ENCODE measurements around the gene GPX2. TPM values are rescaled to one million over a fixed set of nuclear protein-coding genes. Genes with fewer than 3 reads are reported as not detected.

GPX2 gene
- total and polyA plus RNA-seq, 2 experiments from 2014 or later, result not detected

DNA sequence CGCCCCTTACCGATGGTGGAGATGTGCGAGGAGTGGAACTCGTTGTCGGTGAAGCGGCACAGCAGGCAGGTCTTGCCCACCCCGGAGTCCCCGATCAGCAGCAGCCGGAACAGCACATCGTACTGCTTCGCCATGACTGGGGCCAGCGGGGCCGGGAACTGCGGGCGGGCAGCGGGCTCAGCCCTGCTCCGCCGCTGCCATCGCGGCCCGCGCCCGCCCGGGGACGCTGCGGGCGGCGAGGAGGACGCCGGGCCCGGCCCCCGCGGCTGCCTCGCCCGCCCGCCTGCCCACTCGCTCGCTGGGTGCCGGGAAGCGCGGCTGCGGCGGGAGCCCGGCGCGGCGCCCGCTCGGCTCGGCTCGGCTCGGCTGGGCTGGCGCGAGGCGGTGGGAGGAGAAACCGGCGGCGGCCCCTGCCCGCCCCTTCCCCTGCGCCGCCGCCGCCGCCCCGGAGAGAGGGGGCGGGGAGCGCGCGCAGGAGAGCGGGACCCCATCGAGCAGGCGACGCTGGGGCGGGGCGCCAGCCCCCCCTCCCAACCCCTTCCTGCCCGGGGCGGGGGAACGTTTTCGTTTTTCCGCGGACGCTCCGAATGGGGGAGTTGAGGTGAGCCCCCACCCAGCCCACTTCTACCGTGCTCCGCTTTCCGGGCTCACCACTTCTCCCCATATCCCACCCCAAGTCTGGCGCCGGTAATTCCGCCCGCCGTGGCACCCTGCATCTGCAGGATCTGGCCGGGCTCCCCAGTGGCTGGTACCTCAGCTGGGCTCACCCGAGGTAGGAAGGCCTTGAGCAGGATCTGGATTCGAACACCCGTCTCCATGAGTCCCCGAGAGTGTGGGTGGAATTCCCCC, 29.6 kb upstream of the GPX2 start, which contains the start of gene RAB15:
Gene RAB15, minus strand, starts transcription at position 394 of the 849 bp plus-strand sequence. Its CDS starts 260 bp downstream, at position 134.
- no peak for TF ChIP-seq CTCF (IDR thresholded peaks at IDR 0.05; ENCODE audit: low read depth, low read length)
- H3K27ac ChIP-seq, result no peak within 1 kb of the TSS
- peaks cover 7% of the 10 kb centered on the region for H3K27me3 ChIP-seq
- peak; percentile 36 to 74 for DNase-seq (ENCODE audit: low read depth in 1 of 2, low spot score in 1 of 2)
- H3K36me3 ChIP-seq, result no peaks in the 10 kb centered on the region
- H3K9me3 ChIP-seq (ENCODE audit: low read depth), result no peaks in the 10 kb centered on the region
- no peaks in the 10 kb centered on the region for H3K4me1 ChIP-seq (ENCODE audit: low read depth)
- peak within 1 kb of the TSS; percentile 75 for H3K4me3 ChIP-seq

- TF ChIP-seq CTCF (IDR thresholded peaks at IDR 0.05; ENCODE audit: low read depth, low read length), result no peak
- no peak overlapping the region for H3K27ac ChIP-seq
- peak overlapping the region; percentile 59 for H3K4me3 ChIP-seq
- H3K4me1 ChIP-seq (ENCODE audit: low read depth), result no peaks in the 10 kb centered on the region
- peaks cover 7% of the 10 kb centered on the region for H3K27me3 ChIP-seq
- H3K9me3 ChIP-seq (ENCODE audit: low read depth), result no peaks in the 10 kb centered on the region
- DNase-seq (ENCODE audit: low read depth in 1 of 2, low spot score in 1 of 2), result peak in 1 of 2 donors; percentile 7
- H3K36me3 ChIP-seq, result no peaks in the 10 kb centered on the region
Observed at GRCh38 chr14:64971491-64971942, 29.0 kb upstream of the GPX2 start.

GRCh38 chr14:64970776-64971477, 28.4 kb upstream of the GPX2 start:
- Histone ChIP-seq H3K4me1 (ENCODE audit: low read depth) (no peaks in the 10 kb centered on the region), H3K27ac (no peak overlapping the region), H3K4me3 (peak overlapping the region; percentile 59), H3K36me3 (no peaks in the 10 kb centered on the region), H3K9me3 (ENCODE audit: low read depth) (no peaks in the 10 kb centered on the region), H3K27me3 (peaks cover 7% of the 10 kb centered on the region)
- no peak for TF ChIP-seq CTCF (IDR thresholded peaks at IDR 0.05; ENCODE audit: low read depth, low read length)
- peak in 1 of 2 donors; percentile 10 for DNase-seq (ENCODE audit: low read depth in 1 of 2, low spot score in 1 of 2)

GRCh38 chr14:64970041-64970440, 27.5 kb upstream of the GPX2 start:
- H3K27ac ChIP-seq, result no peak overlapping the region
- no peaks in the 10 kb centered on the region for H3K4me1 ChIP-seq (ENCODE audit: low read depth)
- no peak for TF ChIP-seq CTCF (IDR thresholded peaks at IDR 0.05; ENCODE audit: low read depth, low read length)
- H3K4me3 ChIP-seq, result no peak overlapping the region
- H3K9me3 ChIP-seq (ENCODE audit: low read depth), result no peaks in the 10 kb centered on the region
- no peaks in the 10 kb centered on the region for H3K36me3 ChIP-seq
- H3K27me3 ChIP-seq, result peaks cover 7% of the 10 kb centered on the region
- no peak for DNase-seq (ENCODE audit: low read depth in 1 of 2, low spot score in 1 of 2)

DNA sequence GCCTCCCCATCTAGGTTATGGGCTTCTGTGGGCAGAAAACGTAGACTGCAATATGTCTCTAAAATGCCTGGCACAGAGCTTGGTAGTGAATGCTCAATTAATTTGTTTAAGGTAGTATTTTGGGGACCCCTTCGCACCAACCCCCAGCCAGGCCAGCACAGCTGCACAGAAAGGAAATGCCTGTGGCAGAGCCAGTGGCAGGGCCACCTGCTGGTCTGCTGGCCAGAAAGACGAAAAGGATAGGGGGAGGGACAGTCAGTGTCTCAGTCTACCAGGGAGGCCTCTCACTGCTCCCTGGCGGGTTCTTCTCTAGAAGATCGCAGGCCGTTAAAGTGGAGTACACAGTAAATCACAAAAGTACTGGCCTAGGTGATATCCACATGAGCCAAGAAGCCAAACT, 26.1 kb upstream of the GPX2 start:
- H3K4me3 ChIP-seq, result no peak overlapping the region
- no peak overlapping the region for H3K27ac ChIP-seq
- H3K27me3 ChIP-seq, result peaks cover 7% of the 10 kb centered on the region
- no peaks in the 10 kb centered on the region for H3K9me3 ChIP-seq (ENCODE audit: low read depth)
- H3K36me3 ChIP-seq, result no peaks in the 10 kb centered on the region
- H3K4me1 ChIP-seq (ENCODE audit: low read depth), result no peaks in the 10 kb centered on the region
- DNase-seq (ENCODE audit: low read depth in 1 of 2, low spot score in 1 of 2), result no peak
- TF ChIP-seq CTCF (IDR thresholded peaks at IDR 0.05; ENCODE audit: low read depth, low read length), result no peak
